H1 (cell line): ENCODE measurements around the gene CDKN2B-AS1. TPM values are rescaled to one million over a fixed set of nuclear protein-coding genes. Genes with fewer than 3 reads are reported as not detected.

Experiments used
- CEBPB ChIP-seq: IDR thresholded peaks from 2 replicates; pipeline ENCODE4 v1.6.1; 2012; ENCODE audit warnings: low read depth, low read length
- FOSL1 ChIP-seq: IDR thresholded peaks from 2 replicates; pipeline ENCODE4 v1.6.1; 2011; ENCODE audit warnings: mild to moderate bottlenecking, low read depth, low read length, moderate library complexity; ENCODE audit not compliant: insufficient read depth
- JUND ChIP-seq: IDR thresholded peaks from 2 replicates; pipeline ENCODE4 v1.6.1; 2011; ENCODE audit warnings: mild to moderate bottlenecking, improper control_type of control experiment, low read length
- SRF ChIP-seq: IDR thresholded peaks from 2 replicates; pipeline ENCODE4 v1.6.1; 2011; ENCODE audit warnings: mild to moderate bottlenecking, low read depth, low read length, moderate library complexity
- polyA plus RNA-seq, 7 experiments: library from polyadenylated mRNA; depleted of rRNA in 3 of 7; stranded (reverse) in 5 of 7; unstranded in 2 of 7; fragments of >200 nt in 5 of 7; fragments of 200-250 nt in 2 of 7; gene quantifications; 1 replicate in 5 of 7; 2 replicates in 1 of 7; 4 replicates in 1 of 7; pipeline versions ENCODE4 v1.2.1 to v1.2.3, GENCODE V29; 2011 to 2013; ENCODE audit warnings: missing spikeins in 2 of 7, mixed read lengths in 2 of 7
- total RNA-seq: library from RNA; stranded (reverse); fragmentation: NEBNext Ultra II Directional; extraction: Animal tissue kit (Norgen Biotek cat#: 25700); gene quantifications from 2 replicates; pipeline ENCODE4 v1.2.1, GENCODE V29; 2021
- TF ChIP-seq, protein P1 (sequence below): fragments of 300-600 bp; sonication (generic); IDR thresholded peaks from 2 replicates; pipeline ENCODE4 v1.7.1; 2012; ENCODE audit warnings: low read length, moderate library complexity, mild to moderate bottlenecking, inconsistent platforms; ENCODE audit not compliant: insufficient replicate concordance
- TF ChIP-seq, protein P2 (sequence below): IDR thresholded peaks from 2 replicates; pipeline ENCODE4 v1.6.1; 2012; ENCODE audit warnings: low read length, inconsistent platforms

The CDKN2B-AS1 gene
- total and polyA plus RNA-seq, 2 of the 8 experiments (the other 6 are each of a cell fraction or from before 2014, with no cell fraction given): not detected

DNA sequence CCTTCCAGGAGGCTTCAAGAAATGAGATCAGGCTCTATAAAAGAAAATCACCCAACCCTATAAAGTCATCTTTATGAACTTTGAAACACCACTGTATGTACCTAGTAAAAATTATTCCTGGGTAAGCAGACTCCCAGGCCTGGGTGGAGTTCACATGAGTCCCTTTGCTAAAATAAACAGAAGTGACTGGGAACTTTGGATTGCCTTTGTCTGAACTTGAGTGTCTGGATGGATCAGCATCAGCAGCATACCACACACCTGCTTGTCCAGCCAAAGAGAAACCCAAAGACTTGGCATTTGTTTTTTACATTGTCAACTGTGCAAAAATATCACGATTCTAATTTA, 94.1 kb downstream of the CDKN2B-AS1 start (continued):
- TF ChIP-seq, protein P1, sequence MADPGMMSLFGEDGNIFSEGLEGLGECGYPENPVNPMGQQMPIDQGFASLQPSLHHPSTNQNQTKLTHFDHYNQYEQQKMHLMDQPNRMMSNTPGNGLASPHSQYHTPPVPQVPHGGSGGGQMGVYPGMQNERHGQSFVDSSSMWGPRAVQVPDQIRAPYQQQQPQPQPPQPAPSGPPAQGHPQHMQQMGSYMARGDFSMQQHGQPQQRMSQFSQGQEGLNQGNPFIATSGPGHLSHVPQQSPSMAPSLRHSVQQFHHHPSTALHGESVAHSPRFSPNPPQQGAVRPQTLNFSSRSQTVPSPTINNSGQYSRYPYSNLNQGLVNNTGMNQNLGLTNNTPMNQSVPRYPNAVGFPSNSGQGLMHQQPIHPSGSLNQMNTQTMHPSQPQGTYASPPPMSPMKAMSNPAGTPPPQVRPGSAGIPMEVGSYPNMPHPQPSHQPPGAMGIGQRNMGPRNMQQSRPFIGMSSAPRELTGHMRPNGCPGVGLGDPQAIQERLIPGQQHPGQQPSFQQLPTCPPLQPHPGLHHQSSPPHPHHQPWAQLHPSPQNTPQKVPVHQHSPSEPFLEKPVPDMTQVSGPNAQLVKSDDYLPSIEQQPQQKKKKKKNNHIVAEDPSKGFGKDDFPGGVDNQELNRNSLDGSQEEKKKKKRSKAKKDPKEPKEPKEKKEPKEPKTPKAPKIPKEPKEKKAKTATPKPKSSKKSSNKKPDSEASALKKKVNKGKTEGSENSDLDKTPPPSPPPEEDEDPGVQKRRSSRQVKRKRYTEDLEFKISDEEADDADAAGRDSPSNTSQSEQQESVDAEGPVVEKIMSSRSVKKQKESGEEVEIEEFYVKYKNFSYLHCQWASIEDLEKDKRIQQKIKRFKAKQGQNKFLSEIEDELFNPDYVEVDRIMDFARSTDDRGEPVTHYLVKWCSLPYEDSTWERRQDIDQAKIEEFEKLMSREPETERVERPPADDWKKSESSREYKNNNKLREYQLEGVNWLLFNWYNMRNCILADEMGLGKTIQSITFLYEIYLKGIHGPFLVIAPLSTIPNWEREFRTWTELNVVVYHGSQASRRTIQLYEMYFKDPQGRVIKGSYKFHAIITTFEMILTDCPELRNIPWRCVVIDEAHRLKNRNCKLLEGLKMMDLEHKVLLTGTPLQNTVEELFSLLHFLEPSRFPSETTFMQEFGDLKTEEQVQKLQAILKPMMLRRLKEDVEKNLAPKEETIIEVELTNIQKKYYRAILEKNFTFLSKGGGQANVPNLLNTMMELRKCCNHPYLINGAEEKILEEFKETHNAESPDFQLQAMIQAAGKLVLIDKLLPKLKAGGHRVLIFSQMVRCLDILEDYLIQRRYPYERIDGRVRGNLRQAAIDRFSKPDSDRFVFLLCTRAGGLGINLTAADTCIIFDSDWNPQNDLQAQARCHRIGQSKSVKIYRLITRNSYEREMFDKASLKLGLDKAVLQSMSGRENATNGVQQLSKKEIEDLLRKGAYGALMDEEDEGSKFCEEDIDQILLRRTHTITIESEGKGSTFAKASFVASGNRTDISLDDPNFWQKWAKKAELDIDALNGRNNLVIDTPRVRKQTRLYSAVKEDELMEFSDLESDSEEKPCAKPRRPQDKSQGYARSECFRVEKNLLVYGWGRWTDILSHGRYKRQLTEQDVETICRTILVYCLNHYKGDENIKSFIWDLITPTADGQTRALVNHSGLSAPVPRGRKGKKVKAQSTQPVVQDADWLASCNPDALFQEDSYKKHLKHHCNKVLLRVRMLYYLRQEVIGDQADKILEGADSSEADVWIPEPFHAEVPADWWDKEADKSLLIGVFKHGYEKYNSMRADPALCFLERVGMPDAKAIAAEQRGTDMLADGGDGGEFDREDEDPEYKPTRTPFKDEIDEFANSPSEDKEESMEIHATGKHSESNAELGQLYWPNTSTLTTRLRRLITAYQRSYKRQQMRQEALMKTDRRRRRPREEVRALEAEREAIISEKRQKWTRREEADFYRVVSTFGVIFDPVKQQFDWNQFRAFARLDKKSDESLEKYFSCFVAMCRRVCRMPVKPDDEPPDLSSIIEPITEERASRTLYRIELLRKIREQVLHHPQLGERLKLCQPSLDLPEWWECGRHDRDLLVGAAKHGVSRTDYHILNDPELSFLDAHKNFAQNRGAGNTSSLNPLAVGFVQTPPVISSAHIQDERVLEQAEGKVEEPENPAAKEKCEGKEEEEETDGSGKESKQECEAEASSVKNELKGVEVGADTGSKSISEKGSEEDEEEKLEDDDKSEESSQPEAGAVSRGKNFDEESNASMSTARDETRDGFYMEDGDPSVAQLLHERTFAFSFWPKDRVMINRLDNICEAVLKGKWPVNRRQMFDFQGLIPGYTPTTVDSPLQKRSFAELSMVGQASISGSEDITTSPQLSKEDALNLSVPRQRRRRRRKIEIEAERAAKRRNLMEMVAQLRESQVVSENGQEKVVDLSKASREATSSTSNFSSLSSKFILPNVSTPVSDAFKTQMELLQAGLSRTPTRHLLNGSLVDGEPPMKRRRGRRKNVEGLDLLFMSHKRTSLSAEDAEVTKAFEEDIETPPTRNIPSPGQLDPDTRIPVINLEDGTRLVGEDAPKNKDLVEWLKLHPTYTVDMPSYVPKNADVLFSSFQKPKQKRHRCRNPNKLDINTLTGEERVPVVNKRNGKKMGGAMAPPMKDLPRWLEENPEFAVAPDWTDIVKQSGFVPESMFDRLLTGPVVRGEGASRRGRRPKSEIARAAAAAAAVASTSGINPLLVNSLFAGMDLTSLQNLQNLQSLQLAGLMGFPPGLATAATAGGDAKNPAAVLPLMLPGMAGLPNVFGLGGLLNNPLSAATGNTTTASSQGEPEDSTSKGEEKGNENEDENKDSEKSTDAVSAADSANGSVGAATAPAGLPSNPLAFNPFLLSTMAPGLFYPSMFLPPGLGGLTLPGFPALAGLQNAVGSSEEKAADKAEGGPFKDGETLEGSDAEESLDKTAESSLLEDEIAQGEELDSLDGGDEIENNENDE: no peak
- TF ChIP-seq FOSL1 (no peak), JUND (no peak), CEBPB (no peak), SRF (no peak)
- TF ChIP-seq, protein P2, sequence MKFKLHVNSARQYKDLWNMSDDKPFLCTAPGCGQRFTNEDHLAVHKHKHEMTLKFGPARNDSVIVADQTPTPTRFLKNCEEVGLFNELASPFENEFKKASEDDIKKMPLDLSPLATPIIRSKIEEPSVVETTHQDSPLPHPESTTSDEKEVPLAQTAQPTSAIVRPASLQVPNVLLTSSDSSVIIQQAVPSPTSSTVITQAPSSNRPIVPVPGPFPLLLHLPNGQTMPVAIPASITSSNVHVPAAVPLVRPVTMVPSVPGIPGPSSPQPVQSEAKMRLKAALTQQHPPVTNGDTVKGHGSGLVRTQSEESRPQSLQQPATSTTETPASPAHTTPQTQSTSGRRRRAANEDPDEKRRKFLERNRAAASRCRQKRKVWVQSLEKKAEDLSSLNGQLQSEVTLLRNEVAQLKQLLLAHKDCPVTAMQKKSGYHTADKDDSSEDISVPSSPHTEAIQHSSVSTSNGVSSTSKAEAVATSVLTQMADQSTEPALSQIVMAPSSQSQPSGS: no peak
